Measurements from ENCODE around the gene ACAD10.
"Not testable (repeated sequence)": the region's sequence is repeated elsewhere in the genome, so short reads cannot be mapped to it uniquely, and the experiment has no call there.

ACAD10 gene

DNA sequence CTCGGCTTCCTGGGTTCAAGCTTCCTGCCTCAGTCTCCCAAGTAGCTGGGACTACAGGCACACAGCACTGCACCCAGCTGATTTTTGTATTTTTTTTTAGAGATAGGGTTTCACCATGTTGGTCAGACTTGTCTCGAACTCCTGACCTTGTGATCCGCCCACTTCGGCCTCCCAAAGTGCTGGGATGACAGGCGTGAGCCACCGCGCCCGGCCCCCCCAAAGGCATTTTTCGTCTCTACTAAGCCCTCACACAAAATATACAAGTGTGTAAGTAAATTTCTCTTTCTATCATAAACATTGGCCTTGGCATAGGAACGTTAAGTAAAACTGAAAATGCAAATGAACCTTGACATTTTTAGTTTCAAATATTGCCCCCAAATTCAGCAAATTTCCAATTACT, 2.1 kb downstream of the ACAD10 start:
- no peak for DNase-seq

DNA sequence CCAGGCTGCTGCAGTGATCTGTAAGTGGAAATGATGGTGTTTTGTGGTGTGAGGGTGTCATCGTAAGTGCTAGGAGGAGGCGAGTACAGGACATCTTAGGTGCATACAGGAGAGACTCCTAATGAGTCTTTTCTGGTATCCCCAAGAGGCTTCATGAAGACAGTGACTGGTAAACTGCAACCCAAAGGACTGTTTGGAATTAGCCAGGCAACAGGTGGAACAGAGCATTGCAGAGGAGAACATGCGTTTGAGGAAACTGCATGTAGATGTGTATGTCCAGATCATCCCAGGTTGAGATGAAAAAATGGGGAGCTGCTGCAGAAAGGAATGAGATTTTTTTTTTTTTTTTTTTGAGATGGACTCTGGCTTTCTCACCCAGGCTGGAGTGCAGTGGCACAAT, 5.4 kb downstream of the ACAD10 start:
- no peak for DNase-seq

DNA sequence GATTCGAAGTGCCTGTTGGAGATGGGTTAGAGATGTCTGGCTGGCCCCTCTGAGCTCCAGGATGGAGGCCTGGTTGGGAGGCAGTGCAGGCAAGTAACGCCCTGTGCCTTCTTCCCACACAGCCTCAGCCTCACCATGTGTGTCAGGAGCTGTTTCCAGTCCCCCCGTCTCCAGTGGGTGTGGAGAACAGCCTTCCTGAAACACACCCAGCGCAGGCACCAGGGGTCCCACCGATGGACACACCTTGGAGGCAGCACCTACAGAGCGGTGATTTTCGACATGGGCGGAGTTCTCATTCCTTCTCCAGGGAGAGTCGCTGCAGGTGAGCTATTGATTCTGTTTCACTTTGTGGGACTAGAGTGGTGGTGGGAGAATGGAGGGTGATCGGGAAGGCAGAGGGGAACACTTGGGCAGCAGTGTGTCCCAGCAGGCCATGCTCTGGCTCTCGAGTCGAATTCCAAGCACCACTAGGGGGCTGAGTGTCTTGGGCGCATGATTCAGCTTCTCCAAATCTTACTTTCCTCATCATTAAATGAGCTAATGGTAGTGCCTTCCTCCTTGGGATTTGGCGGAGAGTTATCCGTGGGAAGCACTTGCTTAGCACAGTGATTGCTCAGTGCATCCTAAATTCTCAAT, 6.8 kb downstream of the ACAD10 start:
- no peak for DNase-seq

DNA sequence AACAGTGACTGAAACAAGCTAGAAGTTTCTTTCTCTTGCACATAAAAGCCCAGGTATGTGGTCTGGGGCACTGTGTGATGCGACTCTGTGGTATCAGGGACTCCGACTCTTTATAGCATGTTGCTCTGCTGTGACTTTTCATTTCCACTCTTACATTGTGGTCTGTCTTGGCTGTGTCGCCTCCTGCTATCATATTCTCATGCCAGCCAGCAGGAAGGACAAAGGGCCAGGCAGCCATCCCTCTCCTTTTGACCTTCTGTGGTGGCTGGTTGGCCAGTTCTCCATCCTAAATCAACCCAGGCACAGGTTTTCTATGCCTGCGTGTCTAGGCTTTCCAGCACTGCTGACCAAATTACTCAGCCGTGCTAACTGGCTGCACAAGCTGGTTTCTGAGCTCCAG, 8.0 kb downstream of the ACAD10 start:
- DNase-seq = no peak

DNA sequence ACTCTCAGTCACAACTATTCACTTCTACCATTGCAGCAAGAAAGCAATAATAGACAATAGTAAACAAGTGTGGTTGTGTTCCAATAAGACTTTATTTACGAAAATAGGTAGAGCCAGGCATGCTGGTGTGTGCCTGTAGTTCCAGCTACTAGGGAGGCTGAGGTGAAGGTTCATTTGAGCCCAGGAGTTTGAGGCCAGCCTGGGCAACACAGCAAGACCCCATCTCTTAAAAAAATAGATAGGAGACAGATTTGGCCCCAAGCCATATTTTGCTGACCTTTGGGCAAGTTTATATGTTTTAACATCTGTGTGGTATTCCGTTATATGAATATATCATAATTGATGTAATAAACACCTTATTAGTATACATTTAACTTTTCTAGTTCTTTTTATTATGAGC, 14.1 kb downstream of the ACAD10 start:
- DNase-seq = no peak

DNA sequence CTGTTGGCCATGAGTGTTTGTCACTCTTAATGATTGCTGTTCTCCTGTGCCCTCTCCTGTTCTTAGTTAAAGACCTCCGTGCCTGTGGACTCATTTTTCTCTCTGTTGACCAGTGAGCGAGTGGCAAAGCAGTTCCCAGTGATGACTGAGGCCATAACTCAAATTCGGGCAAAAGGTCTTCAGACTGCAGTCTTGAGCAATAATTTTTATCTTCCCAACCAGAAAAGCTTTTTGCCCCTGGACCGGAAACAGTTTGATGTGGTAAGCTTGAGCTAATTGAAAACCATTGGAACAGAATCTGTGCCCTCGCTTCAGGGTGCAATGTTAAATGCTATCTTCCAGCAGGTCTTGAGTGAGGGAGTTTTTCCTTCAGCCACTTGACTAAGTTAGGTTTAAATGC, 19.8 kb downstream of the ACAD10 start:
- no peak for DNase-seq

DNA sequence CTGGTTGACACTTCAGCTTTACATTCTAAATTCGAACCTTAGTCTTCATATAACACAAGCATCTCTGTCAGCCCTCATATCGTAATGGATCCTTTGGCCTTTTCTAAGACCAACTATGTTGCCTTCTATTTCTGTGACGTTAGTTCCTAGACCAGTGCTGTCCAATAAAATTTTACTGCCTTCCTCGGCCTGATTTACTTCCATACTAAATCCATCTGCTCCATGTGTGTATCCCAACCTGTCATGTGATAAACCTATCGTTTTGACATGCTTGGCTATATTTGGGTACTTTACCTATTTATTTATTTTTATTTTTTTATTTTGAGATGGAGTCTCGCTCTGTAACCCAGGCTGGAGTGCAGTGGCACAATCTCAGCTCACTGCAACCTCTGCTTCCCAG, 20.3 kb downstream of the ACAD10 start:
- no peak for DNase-seq

DNA sequence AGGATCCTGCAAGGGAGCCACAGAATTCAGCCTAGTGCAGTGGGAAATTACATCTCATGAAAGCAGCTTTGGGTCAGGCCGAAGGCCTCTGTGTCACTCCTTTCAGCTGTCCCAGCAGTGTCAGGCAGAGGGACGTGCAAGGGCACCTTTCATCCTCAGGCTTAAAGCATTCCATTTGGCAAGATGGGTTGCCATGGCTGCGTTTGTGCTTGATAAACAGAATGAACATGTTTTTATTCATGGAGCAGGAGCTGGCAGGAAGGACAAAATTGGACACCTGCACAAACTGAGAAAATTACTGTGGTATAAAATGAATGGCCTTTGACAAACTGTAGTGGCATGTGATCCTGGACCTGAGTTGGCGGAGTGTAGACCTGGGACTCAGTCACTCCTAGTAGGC, 29.4 kb downstream of the ACAD10 start:
- no peak for DNase-seq

DNA sequence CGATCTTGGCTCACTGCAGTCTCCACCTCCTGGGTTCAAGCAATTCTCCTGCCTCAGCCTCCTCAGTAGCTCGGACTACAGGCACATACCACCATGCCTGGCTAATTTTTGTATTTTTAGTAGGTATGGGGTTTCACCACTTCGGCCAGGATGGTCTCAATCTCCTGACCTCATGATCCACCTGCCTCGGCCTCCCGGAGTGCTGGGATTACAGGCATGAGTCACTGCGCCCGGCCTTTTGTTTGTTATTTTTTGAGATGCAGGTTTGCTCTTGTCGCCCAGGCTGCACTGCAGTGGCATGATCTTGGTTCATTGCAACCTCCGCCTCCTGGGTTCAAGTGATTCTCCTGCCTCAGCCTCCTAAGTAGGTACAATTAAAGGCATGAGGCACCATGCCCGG, 33.5 kb downstream of the ACAD10 start:
- not testable (repeated sequence) for DNase-seq

DNA sequence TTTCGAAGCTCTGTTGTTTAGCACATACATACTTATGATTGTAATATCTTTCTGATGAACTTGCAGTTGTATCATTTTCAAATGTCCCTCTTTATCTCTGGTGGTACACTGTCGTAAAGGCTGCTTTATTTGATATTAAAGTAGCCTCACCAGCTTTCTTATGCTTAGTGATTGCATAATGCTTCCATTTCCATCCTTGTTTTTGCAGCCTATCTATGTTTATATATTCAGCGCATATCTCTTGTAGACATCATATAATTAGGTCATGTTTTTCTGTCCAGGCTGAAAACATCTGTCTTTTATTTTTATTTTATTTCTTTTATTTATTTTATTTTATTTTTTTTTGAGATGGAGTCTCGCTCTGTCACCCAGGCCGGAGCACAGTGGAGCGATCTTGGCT, 34.6 kb downstream of the ACAD10 start:
- no peak for DNase-seq

DNA sequence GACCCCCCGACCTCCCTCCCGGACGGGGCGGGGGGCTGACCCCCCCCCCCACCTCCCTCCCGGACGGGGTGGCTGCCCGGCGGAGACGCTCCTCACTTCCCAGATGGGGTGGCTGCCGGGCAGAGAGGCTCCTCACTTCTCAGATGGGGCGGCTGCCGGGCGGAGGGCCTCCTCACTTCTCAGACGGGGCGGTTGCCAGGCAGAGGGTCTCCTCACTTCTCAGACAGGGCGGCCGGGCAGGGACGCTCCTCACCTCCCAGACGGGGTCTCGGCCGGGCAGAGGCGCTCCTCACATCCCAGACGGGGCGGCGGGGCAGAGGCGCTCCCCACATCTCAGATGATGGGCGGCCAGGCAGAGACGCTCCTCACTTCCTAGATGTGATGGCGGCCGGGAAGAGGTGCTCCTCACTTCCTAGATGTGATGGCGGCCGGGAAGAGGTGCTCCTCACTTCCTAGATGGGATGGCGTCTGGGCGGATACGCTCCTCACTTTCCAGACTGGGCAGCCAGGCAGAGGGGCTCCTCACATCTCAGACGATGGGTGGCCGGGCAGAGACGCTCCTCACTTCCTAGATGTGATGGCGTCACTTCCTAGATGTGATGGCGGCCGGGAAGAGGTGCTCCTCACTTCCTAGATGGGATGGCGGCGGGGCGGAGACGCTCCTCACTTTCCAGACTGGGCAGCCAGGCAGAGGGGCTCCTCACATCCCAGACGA, 38.0 kb downstream of the ACAD10 start:
- DNase-seq = not testable (repeated sequence)

DNA sequence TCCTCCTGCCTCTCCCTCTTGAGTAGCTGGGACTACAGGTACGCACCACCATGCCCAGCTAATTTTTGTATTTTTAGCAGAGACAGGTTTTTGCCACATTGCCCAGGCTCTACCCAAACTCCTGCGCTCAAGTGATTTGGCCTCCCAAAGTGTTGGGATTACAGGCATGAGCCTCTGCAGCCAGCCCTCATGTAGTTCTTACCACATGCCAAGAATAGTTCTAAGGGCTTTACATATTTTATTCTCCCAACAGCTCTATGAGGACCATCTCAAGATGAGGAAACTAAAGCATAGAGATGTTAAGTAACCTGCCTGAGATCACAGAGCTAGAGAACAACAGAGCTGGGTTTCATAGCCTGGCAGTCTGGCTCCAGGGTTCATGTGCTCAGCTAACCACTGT, 42.9 kb downstream of the ACAD10 start:
- DNase-seq = no peak

DNA sequence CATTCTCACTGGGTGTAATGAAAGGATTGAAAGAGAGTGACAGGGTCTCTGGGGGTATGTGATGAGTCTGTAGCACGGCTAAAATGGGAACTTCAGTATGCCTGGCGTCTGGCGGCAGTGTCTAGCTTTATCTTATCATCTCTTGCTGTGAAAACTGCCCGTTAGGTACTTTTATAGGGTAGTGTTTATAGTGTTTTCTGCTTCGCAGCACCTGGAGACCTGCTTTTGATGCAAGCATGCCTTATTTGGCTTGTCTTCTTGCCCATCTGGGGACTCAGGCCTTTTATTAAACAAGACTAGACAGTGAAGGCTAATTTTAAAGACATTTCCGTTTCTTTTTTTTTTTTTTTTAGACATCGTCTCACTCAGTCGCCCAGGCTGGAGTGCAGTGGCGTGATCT, 44.6 kb downstream of the ACAD10 start:
- no peak for DNase-seq

DNA sequence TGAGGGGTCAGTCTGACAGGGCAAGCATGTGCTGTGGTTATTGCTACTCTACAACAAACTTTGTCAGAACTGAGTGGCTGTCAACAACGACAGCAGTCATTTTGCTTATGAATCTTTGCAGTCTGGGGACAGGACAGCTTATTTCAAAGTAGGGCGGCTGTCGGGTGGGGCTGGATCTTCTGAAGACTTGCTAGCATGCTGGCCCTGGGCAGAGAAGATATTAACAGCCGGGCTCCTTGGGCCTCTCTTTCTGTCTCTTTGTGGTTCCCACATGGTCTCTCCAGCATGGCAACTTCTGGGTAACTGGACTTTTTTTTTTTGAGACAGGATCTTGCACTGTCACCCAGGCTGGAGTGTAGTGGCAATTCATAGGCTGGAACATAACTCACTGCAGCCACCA, 46.9 kb downstream of the ACAD10 start:
- no peak for DNase-seq

DNA sequence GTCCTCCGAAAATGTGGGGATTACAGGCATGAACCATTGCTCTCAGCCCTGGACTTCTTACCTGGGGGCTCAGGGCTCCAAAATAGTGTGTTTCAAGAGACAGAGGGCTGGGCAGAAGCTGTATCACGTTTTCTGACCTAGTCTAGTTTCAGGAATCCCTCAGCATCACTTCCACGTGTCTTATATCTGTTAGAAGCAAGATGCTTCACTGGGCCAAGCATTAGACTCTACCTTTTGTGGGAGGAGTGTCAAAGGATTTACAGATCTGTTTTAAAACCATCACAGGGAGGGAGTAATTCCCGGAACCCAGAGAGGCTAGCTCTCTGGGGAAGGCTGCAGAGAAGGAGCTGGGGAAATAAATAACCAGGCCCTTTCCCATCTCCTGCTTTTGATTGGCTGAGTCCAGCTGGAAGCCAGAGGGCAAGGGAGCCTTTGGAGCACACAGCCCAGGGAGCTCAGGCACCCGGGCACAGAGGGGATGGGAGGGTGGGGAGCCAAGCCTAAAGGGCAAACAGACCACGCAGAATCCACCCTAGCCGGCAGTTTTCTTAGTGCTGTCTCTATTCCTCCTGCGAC, 47.6 kb downstream of the ACAD10 start:
- DNase-seq = no peak

DNA sequence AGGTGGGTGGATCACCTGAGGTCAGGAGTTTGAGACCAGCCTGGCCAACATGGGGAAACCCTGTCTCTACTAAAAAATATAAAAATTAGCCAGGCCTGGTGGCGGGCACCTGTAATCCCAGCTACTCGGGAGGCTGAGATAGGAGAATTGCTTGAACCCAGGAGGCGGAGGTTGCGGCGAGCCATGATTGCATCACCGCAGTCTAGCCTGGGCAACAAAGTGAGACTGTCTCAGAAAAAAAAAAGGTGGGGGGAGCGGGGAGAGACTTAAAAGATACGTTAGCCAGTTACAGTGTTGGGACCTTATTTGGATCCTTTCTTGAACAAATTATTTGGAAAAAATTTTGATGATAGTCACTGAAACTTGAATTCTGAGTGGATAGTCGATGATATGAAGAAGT, 53.7 kb downstream of the ACAD10 start:
- DNase-seq = not testable (repeated sequence)

DNA sequence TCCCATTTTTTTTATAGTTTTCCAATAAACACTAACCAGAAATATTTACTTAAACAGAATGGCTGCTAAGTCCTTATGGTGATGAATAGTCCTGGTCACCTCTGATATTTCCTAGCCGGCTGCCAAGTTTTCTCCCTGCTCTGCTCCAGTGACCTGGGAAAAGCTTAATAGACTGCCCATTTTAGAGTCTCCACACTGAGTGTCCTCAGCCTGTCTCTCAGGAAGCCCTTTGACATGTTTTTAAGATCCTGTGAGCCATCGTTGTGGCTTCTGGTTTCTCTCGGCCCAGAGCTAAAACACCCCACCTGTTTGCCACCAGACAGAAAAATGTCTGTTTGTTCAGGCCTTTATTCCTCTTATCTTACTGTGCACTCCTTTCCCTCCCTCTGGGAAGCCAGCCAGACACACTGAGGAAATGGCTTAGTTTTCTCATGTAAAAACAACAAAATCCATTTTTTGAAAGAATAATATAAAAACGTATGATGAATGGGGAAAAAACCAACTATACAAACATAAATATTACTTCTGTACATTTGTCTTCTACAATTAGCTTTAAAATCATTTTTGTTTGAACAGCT, 55.5 kb downstream of the ACAD10 start:
- DNase-seq = no peak

DNA sequence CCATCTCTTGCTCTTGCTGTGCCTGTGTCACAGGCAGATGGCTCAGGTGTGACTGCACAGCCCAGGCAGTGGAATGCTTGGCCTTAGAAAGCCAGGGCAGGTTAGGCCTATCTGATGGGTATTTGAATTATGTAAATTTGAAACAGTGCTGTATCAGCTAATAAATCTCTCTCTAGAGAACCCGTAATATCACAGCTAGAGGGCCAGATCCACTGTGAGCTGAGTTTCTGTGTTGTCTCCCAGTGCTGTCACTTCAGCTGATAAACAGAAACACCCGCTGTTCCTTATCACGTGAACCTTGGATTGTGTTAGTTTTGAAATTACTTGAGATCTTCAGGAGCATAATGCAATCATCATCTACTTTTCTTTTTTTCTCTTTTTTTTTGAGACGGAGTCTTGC, 59.4 kb downstream of the ACAD10 start:
- no peak for DNase-seq

DNA sequence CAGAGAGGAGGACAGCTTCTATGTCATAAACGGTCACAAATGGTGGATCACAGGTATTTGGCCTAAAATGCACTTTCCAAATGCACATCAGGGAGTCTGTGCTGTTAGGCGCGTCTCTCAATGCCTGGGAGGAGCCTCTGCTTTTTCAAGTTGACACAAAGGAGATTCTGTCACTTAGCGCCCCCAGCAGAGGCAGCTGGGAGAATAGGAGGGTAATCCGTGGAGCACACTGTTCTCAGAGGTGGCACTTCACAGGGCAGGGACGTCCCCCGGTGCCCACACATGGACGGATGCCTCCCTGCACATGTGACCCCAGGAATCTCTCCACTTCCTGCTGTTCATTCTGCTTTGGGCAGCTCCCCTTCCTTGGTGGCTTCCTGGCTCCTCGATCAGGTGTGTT, 61.5 kb downstream of the ACAD10 start:
- no peak for DNase-seq

DNA sequence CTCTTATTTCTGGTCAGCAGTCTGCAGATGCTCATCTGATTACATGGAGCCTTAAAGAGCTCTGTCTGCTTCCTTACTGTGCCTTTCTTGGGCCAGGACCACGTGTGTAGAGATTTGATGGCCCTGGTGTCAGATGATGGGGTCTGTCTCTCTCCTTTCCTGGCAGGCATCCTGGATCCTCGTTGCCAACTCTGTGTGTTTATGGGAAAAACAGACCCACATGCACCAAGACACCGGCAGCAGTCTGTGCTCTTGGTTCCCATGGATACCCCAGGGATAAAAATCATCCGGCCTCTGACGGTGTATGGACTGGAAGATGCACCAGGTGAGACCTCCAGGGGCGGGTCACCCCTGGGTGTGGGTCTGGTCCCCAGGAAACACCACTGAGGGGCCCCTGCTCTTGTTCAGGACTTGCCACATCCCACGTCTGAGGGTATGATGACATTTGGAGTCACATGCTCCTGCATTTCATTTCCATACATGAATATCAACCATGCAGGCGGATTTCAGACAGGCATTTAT, 62.4 kb downstream of the ACAD10 start:
- DNase-seq = no peak

DNA sequence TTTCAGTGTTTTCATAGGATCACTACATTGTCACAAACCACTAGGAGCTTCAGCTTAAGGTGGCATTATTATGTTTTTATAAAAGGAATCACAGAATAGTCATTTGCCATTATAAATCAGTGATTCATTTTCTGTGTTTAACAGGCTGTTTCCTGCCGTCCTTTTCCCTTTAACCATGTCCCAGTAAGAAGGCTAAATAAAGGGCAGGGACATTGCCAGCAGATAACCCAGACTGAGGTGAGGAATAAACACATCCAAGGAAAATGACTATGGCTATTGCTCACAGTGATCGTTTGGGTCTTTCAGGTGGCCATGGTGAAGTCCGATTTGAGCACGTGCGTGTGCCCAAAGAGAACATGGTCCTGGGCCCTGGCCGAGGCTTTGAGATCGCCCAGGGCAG, 63.0 kb downstream of the ACAD10 start:
- no peak for DNase-seq

DNA sequence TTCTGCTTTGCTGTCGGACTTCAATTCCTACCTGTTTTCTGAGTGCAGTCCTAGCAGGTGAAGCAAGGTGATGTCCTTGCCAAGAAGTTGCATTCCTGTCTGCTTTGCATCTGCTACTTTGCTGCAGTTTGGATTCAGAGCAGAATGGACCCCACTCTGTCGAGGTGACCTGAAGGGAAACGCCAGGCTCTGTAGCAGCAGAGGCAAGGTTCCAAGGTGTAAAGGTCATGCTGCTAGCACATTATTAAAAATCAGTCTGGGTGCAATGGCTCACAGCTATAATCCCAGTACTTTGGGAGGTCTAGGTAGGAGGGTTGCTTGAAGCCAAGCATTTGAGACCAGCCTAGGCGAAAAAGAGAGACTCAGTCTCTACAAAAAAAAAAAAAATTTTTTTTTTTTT, 63.5 kb downstream of the ACAD10 start:
- no peak for DNase-seq

DNA sequence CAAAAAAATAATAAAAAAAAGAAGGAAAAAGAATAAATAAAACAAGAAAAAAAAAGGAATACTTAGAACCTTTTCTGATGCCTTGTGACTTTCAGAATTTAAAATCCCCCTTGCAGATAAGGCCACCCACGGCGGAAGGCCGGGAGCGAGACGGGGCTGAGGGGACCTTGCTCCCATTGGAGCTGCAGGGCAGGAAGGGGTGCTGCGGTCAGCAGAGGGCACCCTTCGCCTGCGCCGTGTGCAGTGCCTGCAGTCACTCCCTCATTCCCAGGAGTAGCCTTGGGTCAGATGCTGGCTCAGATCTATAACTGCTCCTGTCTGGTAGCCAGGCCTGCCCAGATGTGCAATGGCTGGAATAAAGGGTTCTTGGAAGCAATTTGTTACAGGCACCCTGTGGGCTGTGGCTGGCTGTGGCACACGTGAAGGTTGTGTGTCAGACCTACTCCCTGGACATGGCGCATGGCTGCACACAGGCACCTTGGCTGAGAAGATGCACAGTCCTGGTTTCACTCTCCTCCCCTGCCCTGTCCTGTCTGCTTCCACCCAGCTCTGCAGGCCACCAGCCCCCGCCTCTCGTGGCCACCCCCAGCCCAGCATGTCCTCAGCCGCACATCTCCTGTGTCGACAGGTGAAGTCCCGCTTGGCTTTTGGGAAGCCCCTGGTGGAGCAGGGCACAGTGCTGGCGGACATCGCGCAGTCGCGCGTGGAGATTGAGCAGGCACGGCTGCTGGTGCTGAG, 67.5 kb downstream of the ACAD10 start:
- no peak for DNase-seq
